ENCODE data around the gene KIRREL3.

Gene KIRREL3

DNA sequence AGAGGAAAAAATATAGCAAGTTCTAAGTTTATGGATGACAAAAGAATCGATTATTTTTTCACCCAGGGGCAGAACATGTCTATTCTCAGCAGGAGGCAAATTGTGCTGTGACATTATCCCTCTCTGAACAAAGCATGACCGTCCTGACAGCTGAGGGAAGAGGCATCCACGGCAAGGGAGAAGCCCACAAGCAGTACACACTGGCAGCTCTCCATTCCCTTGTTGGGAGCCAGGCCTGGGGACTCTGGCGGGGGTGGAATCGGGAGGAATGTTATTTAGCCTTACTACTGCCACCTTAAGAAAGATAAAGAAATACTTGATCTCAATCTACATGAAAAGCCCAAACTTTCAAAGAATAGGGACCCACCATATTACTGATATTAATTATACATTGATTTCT, 3.4 kb downstream of the KIRREL3 start:
- no peak for DNase-seq (ENCODE audit: low spot score)

DNA sequence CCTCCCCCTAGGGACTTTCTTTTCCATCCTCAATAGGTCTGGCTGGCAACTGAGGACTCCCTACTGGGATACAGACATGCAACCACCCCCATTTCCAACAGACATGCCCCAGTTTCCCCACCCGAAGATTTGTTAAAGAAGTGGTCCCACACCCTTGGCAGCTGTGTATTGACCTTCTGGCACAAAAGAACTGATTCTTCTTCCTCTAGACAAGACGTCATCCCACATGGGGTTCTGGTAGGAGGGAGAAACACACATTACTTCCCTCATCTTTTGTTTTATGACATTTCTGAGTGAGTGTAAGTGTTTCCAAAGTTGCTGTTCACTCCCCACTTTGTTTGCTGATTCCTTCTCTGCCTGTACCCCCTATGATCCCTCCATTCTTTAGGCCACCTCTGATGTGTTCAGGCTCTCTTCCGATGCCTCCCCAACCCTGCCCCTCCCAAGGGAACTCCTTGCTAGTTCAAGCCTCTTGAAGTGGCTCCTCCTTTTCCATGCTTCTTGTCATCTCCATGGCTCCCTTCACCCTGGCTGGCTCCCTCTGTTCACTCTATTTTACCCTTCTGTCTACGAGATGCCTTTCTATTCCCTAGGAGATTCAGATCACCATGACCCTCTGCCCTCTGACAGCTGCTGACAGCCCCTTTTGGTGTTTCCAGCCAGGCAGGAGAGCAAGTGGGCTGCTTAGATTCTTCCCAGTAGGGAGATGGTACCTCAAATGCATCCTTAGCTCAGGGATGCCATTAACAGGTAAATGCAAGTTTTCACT, 4.3 kb downstream of the KIRREL3 start:
- DNase-seq (ENCODE audit: low spot score): no peak

DNA sequence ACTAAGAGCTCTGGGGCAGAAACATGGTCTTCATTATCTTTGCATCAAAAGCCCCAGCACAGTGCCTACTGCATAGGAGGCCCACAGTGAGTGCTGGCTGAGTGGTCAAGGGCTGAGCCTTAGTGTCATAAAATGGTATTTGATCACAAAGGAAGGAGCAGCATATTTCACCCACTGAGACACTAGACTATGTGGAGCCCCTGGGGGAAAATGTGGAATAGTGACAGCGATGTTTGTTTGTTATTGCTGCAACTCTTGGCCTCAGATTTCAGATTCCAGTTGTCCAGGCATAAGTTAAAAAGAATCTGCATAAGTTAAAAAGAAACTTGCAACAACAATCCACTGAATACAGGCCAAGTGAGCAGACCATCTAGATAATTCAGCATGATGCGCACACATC, 7.0 kb downstream of the KIRREL3 start:
- no peak for DNase-seq (ENCODE audit: low spot score)

DNA sequence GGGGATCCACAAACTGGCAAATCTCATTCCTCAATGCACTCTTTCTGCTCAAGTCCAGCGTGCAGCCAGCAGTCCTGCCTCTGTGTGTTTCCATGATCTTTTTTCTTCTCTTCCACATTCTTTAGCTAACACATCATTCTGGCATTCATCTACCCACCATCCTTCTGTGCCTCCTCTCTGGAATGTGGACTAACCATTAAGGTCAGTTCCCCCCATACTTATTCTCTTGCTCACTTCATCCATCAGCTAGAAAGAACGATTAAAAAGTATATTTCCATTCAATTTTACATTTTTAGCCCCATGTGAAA, 7.8 kb downstream of the KIRREL3 start:
- no peak for DNase-seq (ENCODE audit: low spot score)

DNA sequence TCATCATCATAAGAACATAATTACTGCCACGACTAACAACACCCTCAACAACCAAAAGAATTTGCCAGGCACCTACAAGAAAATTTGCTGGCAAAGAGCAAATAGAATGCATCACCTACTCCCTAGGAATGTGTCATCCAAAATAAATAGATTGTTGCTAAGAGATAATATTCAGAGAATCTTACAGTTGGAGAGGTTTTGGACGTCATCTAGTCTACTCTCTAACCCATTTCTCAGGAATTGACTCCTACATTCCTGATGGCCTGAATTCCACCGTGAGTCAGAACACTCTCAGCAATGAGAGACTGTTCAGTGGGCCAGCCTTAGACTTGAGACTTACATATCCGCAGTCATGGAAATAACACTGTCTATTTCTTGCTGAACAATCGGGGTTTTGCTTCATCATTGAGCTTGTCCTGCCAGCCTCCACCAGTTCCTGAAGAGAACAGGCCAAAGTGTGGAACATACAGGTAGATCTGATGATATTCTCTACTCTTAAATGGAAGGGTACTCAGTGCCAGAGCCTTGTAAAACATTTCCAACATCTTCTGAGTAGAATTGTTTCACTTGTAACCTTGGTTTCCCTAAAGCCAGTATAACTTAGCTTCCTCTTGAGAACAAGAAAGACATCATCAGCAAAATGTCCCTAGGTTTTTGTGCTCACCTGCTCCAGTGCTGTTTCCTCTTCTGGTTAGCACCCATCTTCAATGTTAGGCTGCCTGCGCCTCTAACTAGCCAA, 8.3 kb downstream of the KIRREL3 start:
- DNase-seq (ENCODE audit: low spot score): no peak

DNA sequence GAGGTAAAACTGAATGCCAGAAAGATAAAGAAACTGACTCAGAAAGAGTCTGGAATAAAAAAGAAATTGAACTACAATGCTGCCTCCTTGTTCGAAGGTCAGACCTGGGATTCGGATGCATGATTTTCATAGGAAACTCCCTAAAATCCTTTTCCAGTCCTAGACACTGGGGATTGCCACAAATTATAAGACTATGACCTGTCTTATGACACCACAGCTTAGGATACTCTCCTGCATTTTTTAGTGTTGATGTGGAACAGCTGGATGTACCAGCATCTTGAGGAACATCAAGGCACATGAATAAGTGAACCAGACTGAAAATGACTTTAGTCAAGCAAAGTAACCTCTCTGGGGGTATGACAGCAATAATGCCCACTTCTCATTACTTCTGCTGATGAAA, 9.0 kb downstream of the KIRREL3 start:
- DNase-seq (ENCODE audit: low spot score): no peak

DNA sequence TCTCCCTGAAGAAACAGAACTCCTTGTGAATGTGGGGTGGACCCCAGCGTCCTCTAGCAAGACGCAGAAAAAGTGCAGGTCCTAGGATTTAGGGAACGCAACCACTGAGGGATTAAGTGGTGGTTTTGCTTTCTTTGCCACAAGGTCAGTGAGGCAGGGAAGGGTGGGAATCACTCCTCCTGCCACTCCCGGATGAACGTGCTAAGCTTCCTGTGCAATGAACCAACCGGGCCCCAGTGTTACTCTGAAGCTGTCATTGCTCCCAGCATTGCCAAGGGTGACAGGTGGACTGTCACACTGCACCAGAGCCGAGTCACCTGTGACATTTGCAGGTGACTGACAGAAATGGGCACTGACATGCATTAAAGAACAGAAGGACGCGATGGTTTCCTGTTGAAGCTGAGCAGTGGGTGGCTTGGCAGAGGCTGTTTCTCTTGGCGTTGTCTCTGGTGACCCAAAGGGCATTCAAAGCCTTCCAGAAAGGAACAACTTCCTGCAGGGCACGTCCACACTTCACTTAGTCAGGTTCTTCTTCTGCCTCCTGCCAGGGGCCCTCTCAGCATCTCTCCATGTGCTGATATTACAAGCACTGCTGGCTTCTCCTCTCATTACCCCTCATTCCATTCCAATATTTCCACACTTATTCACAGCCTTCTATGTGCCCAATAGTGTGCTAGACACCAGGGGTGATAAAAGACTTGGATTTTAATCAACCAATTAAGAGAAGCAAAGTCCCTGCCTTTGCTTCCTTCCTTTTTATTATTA, 9.7 kb downstream of the KIRREL3 start:
- DNase-seq (ENCODE audit: low spot score): no peak

DNA sequence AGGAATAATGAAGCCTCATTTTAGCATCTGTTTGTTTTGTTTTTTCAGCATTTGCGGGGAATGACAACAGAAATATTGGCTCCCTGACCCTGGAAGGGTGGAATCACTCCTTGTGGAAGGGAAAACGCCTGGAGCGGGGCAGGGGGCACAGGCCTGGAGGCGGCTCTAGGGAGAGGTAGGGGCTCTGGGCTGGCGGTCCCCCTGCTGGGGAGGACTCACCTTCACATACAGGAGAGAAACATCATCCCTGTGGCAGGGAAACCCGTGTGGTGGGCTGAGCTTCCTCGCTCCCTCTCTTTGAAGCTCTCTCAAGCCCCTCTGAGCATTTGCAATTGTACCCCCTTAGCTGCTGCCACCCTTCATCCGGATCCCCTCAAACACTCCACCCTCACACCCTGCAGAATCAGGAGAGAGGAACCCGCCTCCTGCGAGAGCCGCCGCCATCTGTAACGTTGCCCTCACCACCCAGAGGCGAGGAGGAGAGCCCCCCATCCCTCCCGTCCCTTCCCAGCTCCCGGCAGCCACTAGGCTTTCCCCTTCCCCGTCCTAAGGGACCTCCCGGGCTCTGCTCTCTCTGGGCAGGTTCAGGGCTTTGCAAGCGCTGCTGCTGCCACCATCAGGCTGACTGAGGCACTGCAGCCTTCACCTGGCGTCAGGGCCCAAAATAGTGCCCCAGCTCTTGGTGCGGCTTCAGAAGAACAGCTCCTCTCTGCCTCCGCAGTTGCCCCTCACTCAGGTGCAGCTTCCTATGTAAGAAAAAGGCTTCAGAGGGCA, 10.4 kb downstream of the KIRREL3 start:
- DNase-seq (ENCODE audit: low spot score): peak; percentile 64

DNA sequence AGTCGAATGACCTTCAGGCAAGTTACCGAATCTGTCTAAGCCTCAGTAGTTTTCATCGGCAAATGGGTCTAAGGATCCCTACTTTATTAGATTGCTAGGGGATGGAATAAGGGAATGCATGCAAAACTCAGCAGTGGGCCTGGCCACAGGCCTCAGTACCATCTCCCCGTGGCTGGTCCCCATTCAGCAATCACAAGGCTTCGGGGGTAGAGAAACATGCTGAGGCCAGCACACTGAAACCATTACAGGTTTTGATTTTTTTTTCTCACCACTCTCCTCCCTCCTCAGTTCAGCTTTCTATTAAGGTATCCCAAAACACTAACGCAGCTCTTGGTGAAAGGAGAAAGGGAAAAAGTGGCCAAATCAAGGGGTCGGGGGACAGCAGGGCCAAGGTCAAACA, 11.9 kb downstream of the KIRREL3 start:
- DNase-seq (ENCODE audit: low spot score): no peak

DNA sequence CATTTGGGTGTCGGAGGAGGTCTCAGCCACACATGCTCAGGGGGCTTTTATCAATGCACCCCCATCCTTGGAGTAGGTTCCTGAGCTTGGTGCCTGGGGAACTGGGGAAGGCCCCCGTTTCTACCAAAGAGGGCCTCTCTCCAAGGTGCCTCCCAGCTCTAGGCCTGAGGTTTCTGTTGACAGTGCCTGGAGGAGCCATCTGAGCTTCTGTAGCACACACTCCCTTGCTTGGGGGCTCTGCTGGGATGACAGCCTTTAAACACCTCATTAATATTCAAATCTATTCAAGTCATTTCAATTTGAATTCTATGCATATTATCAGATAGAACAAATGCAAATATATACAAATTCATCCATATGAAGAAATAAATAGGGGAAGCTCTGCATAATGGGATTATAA, 18.9 kb downstream of the KIRREL3 start:
- no peak for DNase-seq (ENCODE audit: low spot score)

DNA sequence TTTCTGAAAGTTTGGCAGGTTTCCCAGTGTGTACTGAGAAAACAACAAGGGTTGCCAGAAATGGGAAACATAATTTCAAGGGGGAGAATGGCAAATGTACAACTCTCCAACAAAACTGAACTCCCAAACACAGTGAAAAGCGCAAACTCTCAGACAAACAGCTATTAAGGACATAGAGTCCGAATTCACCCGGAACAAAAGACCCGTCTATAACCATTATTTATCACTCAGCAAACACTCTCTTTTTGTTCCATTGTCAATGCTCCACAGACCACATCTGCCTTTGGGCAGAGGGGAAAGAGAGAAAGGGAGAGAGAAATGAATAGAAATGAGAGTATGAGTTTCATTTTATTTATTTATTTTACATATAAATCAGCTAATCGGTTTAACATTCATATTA, 21.7 kb downstream of the KIRREL3 start:
- DNase-seq (ENCODE audit: low spot score): no peak

DNA sequence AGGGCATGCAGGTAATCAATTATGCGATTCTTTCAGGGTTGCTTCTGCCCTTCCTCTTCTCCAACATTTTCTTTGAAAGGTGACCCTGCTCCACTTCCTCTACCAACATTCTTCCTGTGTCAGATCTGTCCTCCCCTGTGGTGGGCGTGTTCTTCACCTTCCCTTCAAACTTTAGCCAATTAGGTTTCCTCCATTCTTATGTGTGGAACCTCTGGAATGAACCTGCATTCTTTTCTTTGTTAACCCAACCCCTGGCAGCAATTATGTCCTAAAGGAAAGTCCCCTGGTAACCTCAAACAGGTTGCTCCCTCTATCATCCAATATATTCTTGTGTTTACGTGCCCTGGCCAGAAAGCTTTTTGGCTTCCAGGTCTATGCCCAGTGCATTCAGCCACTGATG, 22.4 kb downstream of the KIRREL3 start:
- no peak for DNase-seq (ENCODE audit: low spot score)

DNA sequence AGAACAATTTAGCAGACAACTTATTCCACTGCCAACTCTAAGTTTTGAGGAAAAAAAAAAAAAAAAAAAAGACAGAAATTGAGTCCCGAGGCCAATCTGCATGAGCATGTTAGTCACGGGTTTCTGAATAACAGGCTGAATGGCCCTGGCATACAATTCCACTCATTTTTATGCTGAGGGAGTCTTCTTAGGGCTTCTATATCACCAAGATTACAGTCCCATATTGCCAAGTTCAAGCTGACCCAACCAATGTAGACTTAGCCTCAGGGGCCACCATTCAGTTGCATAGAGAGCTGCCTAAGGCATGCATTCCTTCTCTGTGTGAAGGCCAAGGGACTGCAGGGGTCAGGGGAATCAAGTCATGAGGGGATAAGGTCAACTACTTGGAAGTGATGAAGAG, 27.5 kb downstream of the KIRREL3 start:
- DNase-seq (ENCODE audit: low spot score): no peak

DNA sequence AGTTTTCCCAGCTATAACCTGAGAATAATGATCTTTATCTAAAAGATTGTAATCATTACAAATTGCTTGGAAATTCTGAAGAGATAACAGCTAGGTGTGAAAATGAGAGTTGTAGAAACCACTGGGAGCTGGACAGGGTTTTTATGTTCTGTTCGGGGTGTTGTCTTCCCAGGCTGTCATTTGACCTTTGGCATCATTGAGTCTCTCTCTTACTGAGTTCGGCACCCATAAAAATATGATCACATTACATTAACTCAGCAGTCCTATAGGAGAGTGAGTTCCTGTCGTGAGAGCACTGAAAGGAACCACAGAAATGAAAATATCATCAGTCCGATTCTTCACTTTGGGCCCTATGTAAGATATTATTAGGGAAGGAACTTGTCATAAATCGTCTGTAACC, 29.3 kb downstream of the KIRREL3 start:
- DNase-seq (ENCODE audit: low spot score): no peak

DNA sequence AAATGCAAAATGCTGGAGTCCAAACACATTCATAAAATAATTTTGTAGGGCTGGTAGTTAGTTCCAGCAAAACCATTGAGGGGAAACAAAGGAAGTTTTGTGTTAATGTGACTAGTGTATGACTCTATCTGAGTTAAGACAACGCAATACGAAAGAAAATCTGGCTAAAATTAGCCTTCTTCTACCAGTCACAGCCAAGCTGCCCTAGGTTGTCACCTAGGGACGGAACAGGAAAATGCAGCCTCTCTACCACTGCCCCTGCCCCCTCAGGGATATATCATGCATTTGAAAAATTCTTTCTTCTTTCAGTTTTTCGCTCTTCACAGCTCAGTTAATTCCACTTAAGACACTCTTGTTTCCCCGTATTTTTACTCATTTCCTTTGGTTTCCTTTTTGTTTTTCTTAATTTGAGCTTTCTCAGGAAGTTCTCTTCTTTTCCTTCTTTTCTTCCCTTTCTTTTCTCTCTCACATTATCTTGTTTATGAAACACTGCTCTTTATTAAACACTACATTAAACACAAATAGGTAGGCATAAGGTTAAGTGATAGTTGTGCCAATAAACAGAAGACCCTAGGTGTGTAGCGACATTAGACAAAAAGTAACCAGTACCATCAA, 30.6 kb downstream of the KIRREL3 start:
- no peak for DNase-seq (ENCODE audit: low spot score)

DNA sequence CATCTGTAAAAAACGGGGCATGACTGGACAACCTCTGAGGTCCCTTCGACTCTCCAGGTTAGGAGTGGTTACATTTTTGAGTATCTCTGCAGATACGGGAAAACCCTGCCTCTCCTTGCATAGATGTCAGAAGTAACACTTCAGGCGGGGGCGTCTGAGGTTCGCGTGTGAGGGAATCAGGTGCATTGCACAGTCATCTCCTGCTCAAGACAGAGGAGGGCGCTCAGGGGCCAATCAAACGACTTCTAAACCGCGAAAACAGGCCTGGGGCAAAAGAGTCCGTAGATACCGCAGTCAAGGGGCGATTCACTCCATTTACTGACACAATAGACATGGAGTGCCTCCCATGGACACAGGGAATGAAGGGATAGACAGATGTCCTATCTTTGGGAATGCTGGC, 31.7 kb downstream of the KIRREL3 start:
- DNase-seq (ENCODE audit: low spot score): peak; percentile 6

DNA sequence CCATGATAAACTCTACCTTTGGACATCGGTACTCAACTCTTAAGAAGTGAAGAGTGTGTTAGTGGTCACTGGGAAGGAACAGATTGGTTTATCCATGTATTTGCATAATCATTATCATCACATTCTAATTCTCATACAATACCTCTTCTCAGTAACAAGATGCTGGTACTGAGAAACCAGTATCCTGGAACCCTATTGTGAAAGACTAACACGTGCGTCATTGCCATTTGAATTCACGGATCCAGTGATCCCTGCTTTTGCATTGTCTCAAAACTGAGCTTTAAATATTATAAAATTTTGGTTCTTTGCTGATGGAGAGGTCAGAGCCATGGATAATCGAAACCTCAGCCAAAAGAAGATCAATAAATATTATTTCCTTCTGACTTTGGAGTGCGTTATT, 35.2 kb downstream of the KIRREL3 start:
- DNase-seq (ENCODE audit: low spot score): no peak

DNA sequence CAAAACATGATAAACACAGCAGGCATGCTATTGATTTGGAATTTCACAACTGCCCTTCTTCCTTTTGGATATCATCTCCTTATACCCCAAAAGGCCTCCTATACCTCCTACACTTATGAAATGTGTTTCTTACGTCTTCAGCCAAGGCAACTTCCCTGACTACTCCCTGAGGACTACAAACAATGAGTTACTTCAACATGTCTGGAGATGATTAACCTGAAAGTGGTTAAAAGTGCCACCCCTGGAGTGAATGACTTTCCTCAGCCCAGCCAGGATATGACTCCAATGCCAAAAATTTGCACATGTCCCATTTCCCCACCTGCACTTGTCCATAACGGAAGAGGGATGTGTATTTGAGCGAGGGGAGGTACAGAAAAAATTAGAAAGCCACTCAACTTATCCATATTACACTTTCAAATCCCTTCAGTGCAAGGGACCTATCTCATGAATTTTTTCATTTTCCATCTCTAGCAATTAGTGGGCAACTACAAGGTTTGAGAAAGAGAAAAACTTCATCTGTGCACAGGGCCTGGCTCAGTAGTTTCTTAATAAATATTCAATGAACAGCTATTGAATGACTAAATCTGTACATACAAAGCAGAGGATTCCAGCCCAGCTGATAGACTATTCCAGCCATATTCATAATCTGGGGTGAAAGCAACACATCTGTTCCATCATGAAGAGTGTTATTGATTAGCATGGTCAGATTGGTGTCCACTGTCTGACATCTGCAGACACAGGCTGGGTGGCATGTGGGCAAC, 36.8 kb downstream of the KIRREL3 start:
- no peak for DNase-seq (ENCODE audit: low spot score)

DNA sequence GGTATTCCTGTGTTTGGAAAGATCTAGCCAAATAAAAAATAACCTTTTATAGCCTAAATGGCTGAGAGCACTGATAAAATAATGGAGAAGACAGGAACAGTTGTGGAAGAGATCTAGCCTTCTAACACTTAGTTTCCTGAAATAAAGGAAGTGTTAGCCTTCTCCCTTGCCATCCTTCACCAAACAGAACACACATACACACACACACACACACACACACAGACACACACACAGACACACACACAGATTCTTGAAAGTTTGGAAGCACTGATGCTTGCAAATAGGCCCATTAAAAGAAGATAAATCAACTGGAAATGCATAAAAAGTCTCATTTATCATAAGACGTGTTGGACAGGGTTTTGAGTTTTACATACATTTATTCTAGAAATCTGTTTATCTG, 37.5 kb downstream of the KIRREL3 start:
- DNase-seq (ENCODE audit: low spot score): no peak

DNA sequence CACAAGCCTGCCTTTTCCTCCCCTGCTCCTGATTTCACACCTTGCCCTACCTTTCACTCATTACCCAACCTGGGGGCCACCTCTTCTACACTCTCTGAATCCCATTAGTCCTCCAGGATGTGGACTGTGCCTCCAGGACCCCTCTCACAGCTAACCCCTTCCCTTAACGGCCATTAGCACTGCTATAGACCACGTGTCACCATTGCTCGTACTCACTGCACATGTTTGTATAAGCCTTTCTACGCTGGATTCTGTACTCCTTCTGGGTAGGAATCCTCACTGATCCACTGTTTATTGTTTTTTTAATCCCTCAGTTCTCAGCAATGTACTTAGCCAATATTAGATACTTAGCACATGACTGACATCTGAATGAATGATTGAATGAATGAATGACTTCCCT, 40.9 kb downstream of the KIRREL3 start:
- DNase-seq (ENCODE audit: low spot score): no peak

DNA sequence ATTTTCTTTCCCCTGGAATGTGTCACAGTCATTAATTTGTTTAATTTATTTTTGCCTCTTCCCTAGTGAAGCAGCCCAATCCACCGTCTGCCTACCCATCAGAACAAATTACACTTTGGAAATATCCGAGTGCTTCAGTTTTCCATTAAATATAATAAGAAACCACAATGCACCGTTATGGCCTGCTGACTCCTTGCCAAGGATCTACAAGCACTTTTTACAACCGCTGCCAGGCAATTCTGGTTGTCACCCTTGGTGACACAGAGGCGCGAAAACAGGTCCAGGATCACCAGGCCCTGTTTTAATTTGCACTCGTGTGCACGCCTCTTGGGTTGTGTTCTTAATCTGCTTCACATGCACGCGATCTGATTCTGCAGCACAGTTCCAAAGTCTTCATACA, 43.9 kb downstream of the KIRREL3 start:
- no peak for DNase-seq (ENCODE audit: low spot score)

Data from activated CD4-positive, alpha-beta T cell treated with anti-CD3 and anti-CD28 coated beads, Interleukin-2, Interleukin-4, amounts not matched to agents 100 ng/mL and 50 ng/mL, durations not matched to agents 16 hours and 8 hours (primary cell).